ENCODE data around the gene INHA. TPM values are rescaled to one million over a fixed set of nuclear protein-coding genes. Genes with fewer than 3 reads are reported as not detected.

Gene INHA
- total RNA-seq, 1 experiment from 2014 or later: 0.31 TPM

GRCh38 chr2:219567131-219567530 is 5.0 kb upstream of the INHA start:
- H2BK12ac ChIP-seq (ENCODE audit: insufficient read length, low read depth, low read length): peak overlapping the region; percentile 11
- Mint-ChIP-seq H3K4me3 (peak overlapping the region in 1 of 2 experiments; percentile 42; a peak in 1 of 5 replicates), H3K9me3 (no peaks in the 10 kb centered on the region; a peak in 1 of 5 replicates), H3K27ac (peak overlapping the region; percentile 25 to 96 (median 52); a peak in 3 of 7 replicates), H3K36me3 (ENCODE audit: insufficient read depth in 1 of 3, low read depth in 3 of 3) (peaks cover 49 to 70% (median 68%) of the 10 kb centered on the region in 3 experiments), H3K4me1 (peaks cover 67 to 71% of the 10 kb centered on the region in 2 experiments), H3K27me3 (ENCODE audit: low read depth) (peaks cover 5% of the 10 kb centered on the region)
- H3K27ac ChIP-seq (ENCODE audit: insufficient read length, low read depth, low read length): no peak overlapping the region
- H4K20me1 ChIP-seq (ENCODE audit: control insufficient read depth, insufficient read depth, insufficient read length): no peaks in the 10 kb centered on the region
- H3K27me3 ChIP-seq (ENCODE audit: insufficient read depth, low read length): no peaks in the 10 kb centered on the region; the same call in 1 of the 2 replicates
- H3T11ph ChIP-seq (ENCODE audit: low read length): no peak overlapping the region
- no peaks in the 10 kb centered on the region for H3K9me3 ChIP-seq (ENCODE audit: control insufficient read depth, low read depth, low read length)
- no peak overlapping the region for H3K18ac ChIP-seq (ENCODE audit: insufficient read length, low read depth, low read length)
- no peak overlapping the region for H3K14ac ChIP-seq (ENCODE audit: insufficient read depth, low read length)
- no peak overlapping the region for H3K23ac ChIP-seq (ENCODE audit: insufficient read length, low read depth, low read length)
- no CpG with 5 or more reads among the region's 18 CpGs for WGBS (ENCODE audit: extremely low coverage, insufficient read length, low lambda C conversion rate)
- no peaks in the 10 kb centered on the region for H3K79me1 ChIP-seq (ENCODE audit: insufficient read depth, low read depth, low read length, poor library complexity, severe bottlenecking)
- no peaks in the 10 kb centered on the region for H3K79me2 ChIP-seq (ENCODE audit: insufficient read depth, low read length)
- H2BK15ac ChIP-seq (ENCODE audit: low read depth, low read length): no peak overlapping the region
- H4K5ac ChIP-seq (ENCODE audit: insufficient read length, low read depth, low read length): no peak overlapping the region
- no peak overlapping the region for H4K8ac ChIP-seq (replicated peaks; ENCODE audit: insufficient read length, low read depth, low read length)
- peaks cover 7% of the 10 kb centered on the region for H3K23me2 ChIP-seq (ENCODE audit: insufficient read length, low read depth, low read length, poor library complexity, severe bottlenecking)
- TF ChIP-seq, protein P1, sequence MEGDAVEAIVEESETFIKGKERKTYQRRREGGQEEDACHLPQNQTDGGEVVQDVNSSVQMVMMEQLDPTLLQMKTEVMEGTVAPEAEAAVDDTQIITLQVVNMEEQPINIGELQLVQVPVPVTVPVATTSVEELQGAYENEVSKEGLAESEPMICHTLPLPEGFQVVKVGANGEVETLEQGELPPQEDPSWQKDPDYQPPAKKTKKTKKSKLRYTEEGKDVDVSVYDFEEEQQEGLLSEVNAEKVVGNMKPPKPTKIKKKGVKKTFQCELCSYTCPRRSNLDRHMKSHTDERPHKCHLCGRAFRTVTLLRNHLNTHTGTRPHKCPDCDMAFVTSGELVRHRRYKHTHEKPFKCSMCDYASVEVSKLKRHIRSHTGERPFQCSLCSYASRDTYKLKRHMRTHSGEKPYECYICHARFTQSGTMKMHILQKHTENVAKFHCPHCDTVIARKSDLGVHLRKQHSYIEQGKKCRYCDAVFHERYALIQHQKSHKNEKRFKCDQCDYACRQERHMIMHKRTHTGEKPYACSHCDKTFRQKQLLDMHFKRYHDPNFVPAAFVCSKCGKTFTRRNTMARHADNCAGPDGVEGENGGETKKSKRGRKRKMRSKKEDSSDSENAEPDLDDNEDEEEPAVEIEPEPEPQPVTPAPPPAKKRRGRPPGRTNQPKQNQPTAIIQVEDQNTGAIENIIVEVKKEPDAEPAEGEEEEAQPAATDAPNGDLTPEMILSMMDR (conservative IDR thresholded peaks at IDR 0.05): no peak
- H2AFZ ChIP-seq (ENCODE audit: low read length): no peak overlapping the region
- H3K4me1 ChIP-seq (ENCODE audit: insufficient read depth, low read length): peaks cover 12% of the 10 kb centered on the region; the same call in 1 of the 2 replicates
- H2AK5ac ChIP-seq (ENCODE audit: insufficient read length, low read length): peak overlapping the region; percentile 18
- no peak for DNase-seq
- H3K56ac ChIP-seq (ENCODE audit: insufficient read length, low read depth, low read length): no peak overlapping the region
- no peak overlapping the region for H3K9ac ChIP-seq (ENCODE audit: extremely low read depth, insufficient read length, low read length)
- no peak overlapping the region for H2BK5ac ChIP-seq (ENCODE audit: insufficient read length, low read length)
- no peak overlapping the region for H3K4me2 ChIP-seq (ENCODE audit: insufficient read depth, insufficient read length, low read length)
- H2BK120ac ChIP-seq (ENCODE audit: low read depth, low read length, poor library complexity, severe bottlenecking): no peak overlapping the region
- no peak overlapping the region for H2BK20ac ChIP-seq (ENCODE audit: low read depth, low read length, poor library complexity, severe bottlenecking)
- H3K4ac ChIP-seq (ENCODE audit: low read depth, low read length): no peak overlapping the region
- no peak overlapping the region for H4K91ac ChIP-seq (ENCODE audit: insufficient read length, low read depth, low read length)
